NCI-H128 (cell line): ENCODE data around the gene PDE7B.

Experiments used
- DNase-seq: peaks from one replicate; lab custom pipeline; 2025; ENCODE audit not compliant: unreplicated experiment; lab: John Stamatoyannopoulos, UW

The PDE7B gene

GRCh38 chr6:136063096-136063495 lies 211.6 kb downstream of the PDE7B start:
- DNase-seq = no peak

GRCh38 chr6:136066005-136066404 lies 214.5 kb downstream of the PDE7B start:
- no peak for DNase-seq

GRCh38 chr6:136067731-136068341 lies 216.3 kb downstream of the PDE7B start:
- DNase-seq = no peak

GRCh38 chr6:136069119-136069518 lies 217.6 kb downstream of the PDE7B start:
- no peak for DNase-seq

GRCh38 chr6:136070815-136071214 lies 219.3 kb downstream of the PDE7B start:
- no peak for DNase-seq

GRCh38 chr6:136072691-136073090 lies 221.2 kb downstream of the PDE7B start:
- DNase-seq = no peak

- no peak for DNase-seq
Observed at GRCh38 chr6:136073216-136073615, 221.7 kb downstream of the PDE7B start.

- no peak for DNase-seq
Observed at GRCh38 chr6:136076496-136076895, 225.0 kb downstream of the PDE7B start.

GRCh38 chr6:136077834-136078576 lies 226.5 kb downstream of the PDE7B start:
- no peak for DNase-seq

GRCh38 chr6:136079701-136080565 lies 228.4 kb downstream of the PDE7B start:
- DNase-seq = no peak

GRCh38 chr6:136083540-136083939 lies 232.0 kb downstream of the PDE7B start:
- no peak for DNase-seq

- DNase-seq = no peak
Observed at GRCh38 chr6:136084403-136084802, 232.9 kb downstream of the PDE7B start.

- DNase-seq = no peak
Observed at GRCh38 chr6:136085370-136086115, 234.0 kb downstream of the PDE7B start.

GRCh38 chr6:136086686-136087085 lies 235.2 kb downstream of the PDE7B start:
- DNase-seq = no peak

- no peak for DNase-seq
Observed at GRCh38 chr6:136087986-136088385, 236.5 kb downstream of the PDE7B start.

GRCh38 chr6:136088693-136089092 lies 237.2 kb downstream of the PDE7B start:
- DNase-seq = no peak

GRCh38 chr6:136089876-136090275 lies 238.4 kb downstream of the PDE7B start:
- DNase-seq = no peak

GRCh38 chr6:136090929-136091328 lies 239.4 kb downstream of the PDE7B start:
- DNase-seq = no peak

- no peak for DNase-seq
Observed at GRCh38 chr6:136092897-136093296, 241.4 kb downstream of the PDE7B start.

- DNase-seq = no peak
Observed at GRCh38 chr6:136093835-136094234, 242.3 kb downstream of the PDE7B start.

GRCh38 chr6:136094812-136095211 lies 243.3 kb downstream of the PDE7B start:
- DNase-seq = no peak
